Parathyroid adenoma (tissue), 2 donors: ENCODE data around the gene TRMT1.

Experiments
- H2AFZ ChIP-seq: fragments of 300-600 bp; sonication (generic); one replicate; pipeline ENCODE4 v1.7.0; 2017; ENCODE audit warnings: antibody characterized with exemption, mild to moderate bottlenecking
- H3K27ac ChIP-seq: fragments of 300-600 bp; sonication (generic); one replicate; pipeline ENCODE4 v1.7.0; 2017
- H3K27me3 ChIP-seq: fragments of 300-600 bp; sonication (generic); one replicate; pipeline ENCODE4 v1.7.0; 2017; ENCODE audit warnings: low read length; ENCODE audit not compliant: control insufficient read depth, insufficient read depth
- H3K36me3 ChIP-seq: fragments of 300-600 bp; sonication (generic); one replicate; pipeline ENCODE4 v1.7.0; 2017; ENCODE audit warnings: low read length; ENCODE audit not compliant: control insufficient read depth, insufficient read depth
- H3K4me1 ChIP-seq: fragments of 300-600 bp; sonication (generic); one replicate; pipeline ENCODE4 v1.7.0; 2017; ENCODE audit warnings: control low read depth
- H3K4me2 ChIP-seq: fragments of 300-600 bp; sonication (generic); one replicate; pipeline ENCODE4 v1.7.0; 2017; ENCODE audit warnings: low read length
- H3K4me3 ChIP-seq: fragments of 300-600 bp; sonication (generic); one replicate; pipeline ENCODE4 v1.7.0; 2017; ENCODE audit warnings: low read depth, low read length
- H3K79me2 ChIP-seq: fragments of 300-600 bp; sonication (generic); one replicate; pipeline ENCODE4 v1.7.0; 2017; ENCODE audit warnings: control low read depth
- H3K9ac ChIP-seq: fragments of 300-600 bp; sonication (generic); one replicate; pipeline ENCODE4 v1.7.0; 2017; ENCODE audit warnings: mild to moderate bottlenecking
- H3K9me3 ChIP-seq: fragments of 300-600 bp; sonication (generic); one replicate; pipeline ENCODE4 v1.7.0; 2017; ENCODE audit warnings: low read length; ENCODE audit not compliant: control insufficient read depth
- TF ChIP-seq, protein P1 (sequence below): fragments of 300-600 bp; sonication (generic); IDR thresholded peaks from one replicate; pipeline ENCODE4 v1.7.0; 2017; ENCODE audit warnings: antibody characterized with exemption, mild to moderate bottlenecking
- donor health status: primary hyperparathyroidism.

The TRMT1 gene

GRCh38 chr19:13135068-13136062 lies 18.8 kb upstream of the TRMT1 start:
- H3K4me2 ChIP-seq: no peak overlapping the region
- H3K36me3 ChIP-seq: no peaks in the 10 kb centered on the region
- TF ChIP-seq, protein P1, sequence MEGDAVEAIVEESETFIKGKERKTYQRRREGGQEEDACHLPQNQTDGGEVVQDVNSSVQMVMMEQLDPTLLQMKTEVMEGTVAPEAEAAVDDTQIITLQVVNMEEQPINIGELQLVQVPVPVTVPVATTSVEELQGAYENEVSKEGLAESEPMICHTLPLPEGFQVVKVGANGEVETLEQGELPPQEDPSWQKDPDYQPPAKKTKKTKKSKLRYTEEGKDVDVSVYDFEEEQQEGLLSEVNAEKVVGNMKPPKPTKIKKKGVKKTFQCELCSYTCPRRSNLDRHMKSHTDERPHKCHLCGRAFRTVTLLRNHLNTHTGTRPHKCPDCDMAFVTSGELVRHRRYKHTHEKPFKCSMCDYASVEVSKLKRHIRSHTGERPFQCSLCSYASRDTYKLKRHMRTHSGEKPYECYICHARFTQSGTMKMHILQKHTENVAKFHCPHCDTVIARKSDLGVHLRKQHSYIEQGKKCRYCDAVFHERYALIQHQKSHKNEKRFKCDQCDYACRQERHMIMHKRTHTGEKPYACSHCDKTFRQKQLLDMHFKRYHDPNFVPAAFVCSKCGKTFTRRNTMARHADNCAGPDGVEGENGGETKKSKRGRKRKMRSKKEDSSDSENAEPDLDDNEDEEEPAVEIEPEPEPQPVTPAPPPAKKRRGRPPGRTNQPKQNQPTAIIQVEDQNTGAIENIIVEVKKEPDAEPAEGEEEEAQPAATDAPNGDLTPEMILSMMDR: no peak
- no peak overlapping the region for H2AFZ ChIP-seq
- no peaks in the 10 kb centered on the region for H3K4me1 ChIP-seq
- no peak overlapping the region for H3K9ac ChIP-seq
- no peak overlapping the region for H3K27ac ChIP-seq
- H3K27me3 ChIP-seq: no peaks in the 10 kb centered on the region
- peaks cover 24% of the 10 kb centered on the region for H3K79me2 ChIP-seq
- no peaks in the 10 kb centered on the region for H3K9me3 ChIP-seq
- no peak overlapping the region for H3K4me3 ChIP-seq

DNA sequence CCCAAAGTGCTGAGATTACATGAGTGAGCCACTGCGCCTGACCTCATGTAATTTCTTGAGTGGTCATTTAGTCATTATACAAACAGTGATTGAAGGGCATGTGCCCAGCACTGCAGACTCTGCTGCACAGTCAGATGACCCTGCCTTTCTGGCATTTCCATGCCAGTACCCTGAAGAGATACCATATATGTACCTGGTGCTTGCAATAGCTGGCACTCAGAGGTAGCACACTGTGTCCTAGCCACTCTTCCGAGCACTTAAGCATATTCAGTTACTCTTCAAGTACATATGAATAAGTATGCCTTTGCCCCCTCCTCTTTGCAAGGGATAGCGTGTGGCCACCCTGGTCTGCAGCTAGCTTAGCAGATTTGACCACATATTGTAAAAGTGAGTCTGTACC lies 18.1 kb upstream of the TRMT1 start:
- Histone ChIP-seq H3K4me3 (no peak overlapping the region), H3K4me2 (no peak overlapping the region), H3K9me3 (no peaks in the 10 kb centered on the region), H3K27ac (no peak overlapping the region), H3K27me3 (no peaks in the 10 kb centered on the region), H3K4me1 (no peaks in the 10 kb centered on the region), H3K9ac (no peak overlapping the region), H3K79me2 (peaks cover 25% of the 10 kb centered on the region), H2AFZ (no peak overlapping the region), H3K36me3 (no peaks in the 10 kb centered on the region)
- TF ChIP-seq, protein P1: no peak

GRCh38 chr19:13133241-13133870 lies 16.8 kb upstream of the TRMT1 start:
- H2AFZ ChIP-seq: no peak overlapping the region
- no peaks in the 10 kb centered on the region for H3K36me3 ChIP-seq
- H3K27me3 ChIP-seq: no peaks in the 10 kb centered on the region
- no peak overlapping the region for H3K4me3 ChIP-seq
- H3K9ac ChIP-seq: no peak overlapping the region
- TF ChIP-seq, protein P1: no peak
- H3K4me1 ChIP-seq: no peaks in the 10 kb centered on the region
- H3K79me2 ChIP-seq: peaks cover 28% of the 10 kb centered on the region
- no peaks in the 10 kb centered on the region for H3K9me3 ChIP-seq
- H3K27ac ChIP-seq: no peak overlapping the region
- no peak overlapping the region for H3K4me2 ChIP-seq

GRCh38 chr19:13132471-13133180 lies 16.1 kb upstream of the TRMT1 start:
- Histone ChIP-seq H3K9ac (no peak overlapping the region), H3K4me2 (no peak overlapping the region), H3K27ac (no peak overlapping the region), H3K4me1 (no peaks in the 10 kb centered on the region), H3K79me2 (peaks cover 30% of the 10 kb centered on the region), H3K9me3 (no peaks in the 10 kb centered on the region), H3K27me3 (no peaks in the 10 kb centered on the region), H2AFZ (no peak overlapping the region), H3K4me3 (no peak overlapping the region), H3K36me3 (no peaks in the 10 kb centered on the region)
- TF ChIP-seq, protein P1: no peak
